ENCODE results near the gene ACTN4.
"Not testable (repeated sequence)": the region's sequence is repeated elsewhere in the genome, so short reads cannot be mapped to it uniquely, and the experiment has no call there.

GRCh38 chr19:38631301-38631700 lies 16.1 kb upstream of the ACTN4 start:
- TF ChIP-seq CTCF (conservative IDR thresholded peaks at IDR 0.05 in 1 of 2, IDR thresholded peaks at IDR 0.05 in 1 of 2; ENCODE audit: low read depth in 1 of 2, low read length in 2 of 2); EZH2 (IDR thresholded peaks at IDR 0.05; ENCODE audit: low read length, missing control alignments): not testable (repeated sequence)

Measured in fibroblast of lung (primary cell).